NCI-H2107 treated with DMSO at 0.1 percent for 48 hours (cell line): ENCODE data around the gene DMRTC1B.
"Not testable (repeated sequence)": the region's sequence is repeated elsewhere in the genome, so short reads cannot be mapped to it uniquely, and the experiment has no call there.

ENCODE experiments used
- DNase-seq: peaks from one replicate; lab custom pipeline; 2025; ENCODE audit not compliant: unreplicated experiment; lab: John Stamatoyannopoulos, UW

DMRTC1B gene, protein sequence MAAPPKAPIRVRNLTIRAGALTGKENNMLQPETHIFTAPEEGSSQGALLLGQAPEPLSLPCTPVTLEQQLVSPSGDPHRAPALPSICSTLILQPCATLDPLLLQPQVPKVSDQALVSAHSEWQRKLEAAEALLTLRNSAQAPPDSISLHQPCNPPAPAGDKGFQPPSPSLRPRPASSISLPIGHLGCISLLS

DNA sequence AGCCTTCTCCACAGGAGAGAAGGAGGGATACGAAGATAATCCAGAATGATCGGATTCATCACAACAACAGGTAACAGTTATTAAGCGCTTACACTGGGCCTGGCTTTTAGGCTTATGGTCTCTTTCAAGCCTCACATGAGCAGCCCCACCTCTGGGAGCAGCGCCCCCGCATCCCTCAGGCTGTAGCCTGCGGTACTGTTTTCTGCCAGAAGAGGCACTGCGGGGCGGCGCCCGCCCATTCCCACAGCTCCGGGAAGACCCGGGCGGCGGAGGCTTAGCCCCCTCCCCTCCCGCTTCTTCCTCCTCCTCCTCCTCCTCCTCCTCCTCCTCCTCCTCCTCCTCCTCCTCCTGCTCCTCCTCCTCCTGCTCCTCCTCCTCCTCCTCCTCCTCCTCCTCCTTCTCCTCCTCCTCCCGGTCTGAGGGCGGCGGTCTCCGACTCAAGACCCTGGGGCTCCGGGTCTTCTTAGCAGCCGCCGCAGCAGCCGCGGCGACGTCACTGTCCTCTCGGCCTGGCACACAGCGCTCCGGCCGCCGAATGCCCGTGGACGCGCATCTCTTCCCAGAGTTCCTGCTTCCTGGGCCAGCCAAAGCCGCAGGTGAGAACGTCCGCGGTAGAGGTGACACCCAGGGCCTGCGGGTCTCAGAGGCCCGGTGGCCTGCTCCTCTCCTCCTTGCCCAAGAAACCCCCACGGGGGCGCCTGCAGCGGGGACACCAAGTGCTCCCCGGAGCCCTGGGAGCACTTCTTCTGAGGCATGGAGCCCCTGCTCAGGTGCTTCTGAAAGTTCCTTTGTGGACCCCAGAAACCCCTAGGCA is at the start of gene DMRTC1B:
TSS of gene DMRTC1B (plus strand) at position 238 of the 814 bp plus-strand sequence. CDS start 68,246 bp downstream, outside the sequence.
- not testable (repeated sequence) for DNase-seq

DNA sequence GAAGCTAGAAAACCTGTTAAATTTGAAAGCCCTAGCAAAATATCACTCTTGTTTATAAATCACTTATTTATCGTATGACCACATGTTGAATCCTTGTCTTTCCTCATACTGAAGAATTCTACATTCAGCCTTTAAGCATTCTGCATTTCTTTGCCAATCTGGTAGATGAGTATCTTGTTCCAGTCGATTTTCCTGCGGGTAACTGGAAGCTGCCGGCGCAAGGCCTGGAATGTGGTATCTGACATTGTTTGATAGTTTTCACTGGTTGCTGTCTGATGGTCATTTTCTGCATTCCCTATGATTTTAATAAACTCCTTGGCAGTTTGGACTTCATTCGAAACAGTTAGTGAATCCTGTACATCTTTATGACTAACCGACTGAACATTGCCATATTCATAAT is 48.8 kb upstream of the DMRTC1B start:
- no peak for DNase-seq

DNA sequence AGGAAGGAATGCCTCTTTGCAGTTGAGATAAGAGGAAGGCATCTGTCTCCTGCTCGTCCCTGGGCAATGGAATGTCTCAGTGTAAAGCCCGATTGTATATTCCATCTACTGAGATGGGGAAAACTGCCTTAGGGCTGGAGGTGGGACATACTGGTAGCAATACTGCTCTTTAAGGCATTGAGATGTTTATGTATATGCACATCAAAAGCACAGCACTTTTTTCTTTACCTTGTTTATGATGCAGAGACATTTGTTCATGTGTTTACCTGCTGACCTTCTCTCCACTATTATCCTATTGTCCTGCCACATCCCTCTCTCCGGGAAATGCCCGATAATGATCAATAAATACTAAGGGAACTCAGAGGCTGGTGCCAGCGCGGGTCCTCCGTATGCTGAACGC is 43.1 kb upstream of the DMRTC1B start:
- DNase-seq, result not testable (repeated sequence)

DNA sequence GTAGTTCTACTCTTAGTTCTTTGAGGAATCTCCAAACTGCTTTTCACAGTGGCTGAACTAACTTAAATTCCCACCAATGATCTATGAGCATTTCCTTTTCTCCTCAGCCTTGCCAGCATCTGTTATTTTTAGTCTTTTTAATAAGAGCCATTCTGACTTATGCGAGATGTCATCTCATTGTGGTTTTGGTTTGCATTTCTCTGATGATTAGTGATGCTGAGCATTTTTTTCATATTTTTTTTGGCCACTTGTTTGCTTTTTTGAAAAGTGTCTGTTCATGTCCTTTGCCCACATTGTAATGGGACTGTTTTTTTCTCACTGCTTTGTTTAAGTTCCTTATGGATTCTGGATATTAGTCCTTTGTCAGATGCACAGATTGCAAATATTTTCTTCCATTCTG is 41.1 kb upstream of the DMRTC1B start:
- DNase-seq, result no peak

DNA sequence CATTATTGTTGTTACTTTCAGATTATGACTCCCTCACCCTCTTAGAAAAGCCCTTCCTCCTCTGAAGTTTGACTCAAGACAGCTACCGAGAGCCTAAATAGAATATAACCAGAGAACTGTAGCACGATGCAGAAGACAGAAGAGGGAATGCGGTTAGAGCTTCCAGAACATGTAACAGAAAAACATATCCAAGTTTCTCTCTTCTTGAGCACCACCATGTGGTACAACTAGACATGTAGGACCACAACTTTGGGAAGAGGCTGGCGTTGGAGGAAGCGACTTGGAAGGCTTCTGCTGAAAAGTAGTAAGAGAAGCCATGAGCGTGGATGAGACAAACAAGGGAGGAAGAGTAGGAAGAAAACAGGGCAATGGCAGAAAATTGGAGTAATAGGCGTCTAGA is 31.1 kb upstream of the DMRTC1B start:
- DNase-seq, result not testable (repeated sequence)

DNA sequence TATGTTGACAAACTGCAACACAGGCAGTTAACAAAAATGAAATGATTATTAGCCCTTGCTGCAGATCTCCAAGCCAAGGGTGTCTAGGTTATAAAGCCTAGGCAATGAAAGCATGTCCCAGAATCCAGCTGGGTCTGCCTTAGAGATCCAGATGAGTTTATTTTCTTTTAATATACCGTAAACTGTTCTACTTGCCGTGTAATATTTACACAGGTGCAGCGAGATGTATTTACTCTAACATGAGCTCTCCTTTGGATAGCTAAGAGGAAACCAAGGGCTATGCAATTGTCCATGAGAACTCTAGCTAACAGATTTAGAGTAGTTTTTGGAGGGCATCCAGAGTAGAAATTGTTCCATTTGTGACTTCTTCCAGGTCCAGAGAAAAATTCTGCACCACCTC is 28.1 kb upstream of the DMRTC1B start:
- not testable (repeated sequence) for DNase-seq

DNA sequence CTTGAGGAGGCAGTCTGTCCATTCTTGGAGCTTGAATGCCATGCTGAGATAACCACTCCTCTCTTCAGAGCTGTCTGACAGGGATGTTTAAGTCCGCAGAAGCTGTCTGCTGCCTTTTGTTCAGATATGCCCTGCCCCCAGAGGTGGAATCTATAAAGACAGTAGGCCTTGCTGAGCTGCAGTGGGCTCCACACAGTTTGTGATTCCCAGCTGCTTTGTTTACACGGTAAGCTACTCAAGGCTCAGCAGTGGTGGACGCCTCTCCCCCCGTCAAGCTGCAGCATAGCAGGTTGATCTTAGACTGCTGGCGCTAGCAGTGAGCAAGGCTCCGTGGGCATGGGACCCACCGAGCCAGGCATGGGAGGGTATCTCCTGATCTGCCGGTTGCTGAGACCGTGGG is 16.2 kb upstream of the DMRTC1B start:
- not testable (repeated sequence) for DNase-seq

DNA sequence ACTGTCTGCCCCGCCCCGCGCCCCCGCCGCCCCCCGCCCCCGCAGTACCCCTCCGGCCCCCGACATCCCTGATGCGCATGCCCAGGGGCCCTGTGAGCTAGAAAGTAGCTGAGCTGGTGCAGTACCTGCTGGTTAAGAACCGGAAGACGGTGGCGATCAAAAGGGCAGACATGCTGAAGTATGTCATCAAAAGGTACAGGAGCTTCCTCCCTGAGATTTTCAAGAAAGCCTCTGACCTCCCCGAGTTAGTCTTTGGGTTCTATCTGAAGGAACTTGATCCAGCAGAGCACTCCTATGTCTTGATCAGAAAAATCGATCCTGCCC is 739 bp downstream of the DMRTC1B start:
- DNase-seq, result not testable (repeated sequence)

DNA sequence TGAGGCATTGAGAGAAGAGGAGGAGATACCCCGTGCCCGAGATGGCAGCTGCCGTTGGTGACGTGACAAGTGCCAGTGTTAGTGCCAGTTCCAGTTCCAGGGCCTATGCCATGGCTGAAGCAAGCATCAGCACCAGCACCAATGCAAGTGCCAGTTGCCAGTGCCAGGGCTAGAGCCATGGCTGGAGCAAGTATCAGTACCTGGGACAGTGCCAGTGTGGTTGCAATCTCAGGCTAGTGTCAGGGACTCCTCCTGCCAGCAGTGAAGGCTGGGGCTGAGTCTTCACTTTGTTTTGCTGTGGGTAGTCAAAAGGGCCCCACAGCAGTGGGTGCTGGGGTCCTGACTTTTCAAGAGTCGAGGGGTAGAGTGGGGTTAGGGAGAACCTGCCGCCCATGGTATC is 1.5 kb downstream of the DMRTC1B start:
- DNase-seq, result not testable (repeated sequence)

DNA sequence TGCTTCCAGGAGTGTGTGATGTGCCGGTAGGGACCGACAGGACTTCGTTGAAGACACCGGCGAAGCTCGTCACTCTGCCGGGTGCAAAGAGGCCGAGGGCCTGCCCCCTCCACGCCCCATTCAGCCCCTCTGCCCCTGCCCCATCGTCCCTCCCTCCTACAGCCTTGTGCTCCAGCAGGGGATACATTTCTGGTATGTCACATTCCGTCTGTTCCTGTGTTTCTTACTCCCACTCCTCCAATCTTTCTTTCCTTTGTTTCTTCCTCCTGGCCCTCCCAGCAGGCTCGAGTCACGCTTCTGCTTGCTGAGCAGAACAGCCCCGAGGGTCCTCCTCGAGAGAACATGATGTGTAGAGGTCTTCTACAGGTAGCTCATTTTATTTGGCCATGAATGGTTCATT is 5.9 kb downstream of the DMRTC1B start, which contains the start of gene FAM236B:
TSS of gene FAM236B (minus strand) at position 101 of the 400 bp plus-strand sequence. CDS start at position 1, 100 bp downstream.
- not testable (repeated sequence) for DNase-seq

DNA sequence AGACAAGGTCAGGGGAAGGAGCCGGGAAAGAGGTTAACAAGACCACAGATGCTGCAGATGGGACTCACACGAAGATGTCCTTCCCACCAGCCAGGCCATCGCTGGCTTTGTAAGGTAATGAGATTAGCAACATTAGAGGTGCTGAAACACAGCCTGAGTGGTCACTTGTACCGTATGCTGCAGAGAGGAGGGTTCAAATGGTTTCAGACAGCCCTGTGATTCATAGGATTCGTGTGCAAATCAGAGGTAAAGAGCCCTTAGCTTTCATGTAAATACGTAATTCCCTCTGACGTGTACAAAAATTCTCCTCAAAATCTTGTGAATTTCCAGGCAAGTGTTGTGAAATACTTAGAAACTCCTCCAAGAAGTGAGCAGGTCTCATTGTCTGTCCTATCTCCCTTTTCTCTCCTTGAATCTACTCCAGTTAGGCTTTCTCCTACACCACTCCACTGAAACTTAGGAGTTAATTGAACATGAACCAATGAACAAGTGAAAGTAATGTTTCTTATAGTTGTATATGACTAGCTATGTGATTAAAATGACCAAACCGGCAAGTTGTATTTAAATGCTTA is 6.8 kb downstream of the DMRTC1B start:
- DNase-seq, result not testable (repeated sequence)

DNA sequence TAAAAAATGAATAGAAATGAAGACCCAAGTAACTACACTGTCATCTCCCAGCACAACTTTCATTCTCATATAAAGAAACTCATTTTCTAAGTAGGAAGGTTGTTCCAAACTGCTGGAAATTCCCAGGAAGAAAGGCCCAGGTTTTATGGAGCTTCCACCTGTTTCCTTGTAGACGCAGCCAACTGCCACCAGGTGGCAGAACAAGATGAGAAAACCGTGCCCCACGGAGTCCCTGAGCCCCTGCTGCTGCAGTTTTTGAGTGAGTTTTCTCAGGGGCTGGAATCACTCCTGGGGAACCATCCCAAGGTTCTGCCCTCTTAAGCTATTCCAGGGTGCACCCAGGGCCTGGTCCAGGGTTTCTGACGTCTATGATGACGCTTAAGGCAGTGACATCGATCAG is 7.3 kb downstream of the DMRTC1B start:
- not testable (repeated sequence) for DNase-seq

DNA sequence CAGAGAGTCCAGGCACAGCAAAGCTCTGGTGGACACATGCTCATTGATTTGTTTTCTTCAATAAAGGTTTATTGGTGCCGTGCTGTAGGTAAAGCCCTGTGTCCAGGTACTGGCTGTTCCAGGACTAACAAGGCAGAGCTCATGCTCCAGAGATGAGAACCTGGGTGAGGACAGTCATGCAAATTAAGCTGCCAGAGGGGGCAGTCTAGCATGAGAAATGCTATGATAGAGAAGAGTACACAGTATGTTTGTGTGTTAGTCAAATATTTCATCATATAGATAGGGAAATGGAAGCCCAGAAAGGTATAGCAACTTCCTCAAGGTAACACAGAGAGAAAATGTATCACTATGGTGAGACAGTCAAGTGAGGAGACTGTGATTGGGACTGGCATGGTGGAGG is 11.5 kb downstream of the DMRTC1B start:
- DNase-seq, result not testable (repeated sequence)

DNA sequence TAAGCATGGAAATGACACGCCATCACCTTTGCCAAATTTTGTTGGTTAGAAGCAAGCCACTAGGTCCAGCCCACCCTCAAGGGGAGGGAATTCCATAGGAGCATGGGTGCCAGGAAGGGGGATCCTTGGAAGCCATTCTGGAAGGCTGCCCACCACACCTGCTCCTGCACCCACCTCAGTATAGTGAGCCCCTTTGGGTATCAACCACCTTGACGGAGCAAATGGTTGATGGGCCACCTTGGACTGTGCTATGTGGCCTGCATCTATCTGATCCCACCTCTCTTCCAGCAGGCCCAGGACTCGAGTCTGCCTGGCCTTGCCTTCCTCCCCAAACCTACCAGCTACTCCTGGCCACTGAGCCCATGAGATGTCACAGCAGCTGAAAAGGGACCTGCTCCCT is 13.7 kb downstream of the DMRTC1B start:
- not testable (repeated sequence) for DNase-seq

DNA sequence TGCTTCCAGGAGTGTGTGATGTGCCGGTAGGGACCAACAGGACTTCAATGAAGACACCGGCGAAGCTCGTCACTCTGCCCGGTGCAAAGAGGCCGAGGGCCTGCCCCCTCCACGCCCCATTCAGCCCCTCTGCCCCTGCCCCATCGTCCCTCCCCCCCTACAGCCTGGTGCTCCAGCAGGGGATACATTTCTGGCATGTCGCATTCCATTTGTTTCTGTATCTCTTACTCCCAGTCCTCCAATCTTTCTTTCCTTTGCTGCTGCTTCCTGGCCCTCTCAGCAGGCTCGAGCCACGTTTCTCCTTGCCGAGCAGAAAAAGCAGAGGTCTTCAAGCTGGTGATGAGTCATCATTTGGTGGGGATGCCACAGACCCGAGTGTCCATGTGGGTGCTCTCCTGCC is 31.4 kb downstream of the DMRTC1B start, which contains the start of gene FAM236D:
TSS of gene FAM236D (minus strand) at position 101 of the 400 bp plus-strand sequence. CDS start at position 1, 100 bp downstream.
- not testable (repeated sequence) for DNase-seq

DNA sequence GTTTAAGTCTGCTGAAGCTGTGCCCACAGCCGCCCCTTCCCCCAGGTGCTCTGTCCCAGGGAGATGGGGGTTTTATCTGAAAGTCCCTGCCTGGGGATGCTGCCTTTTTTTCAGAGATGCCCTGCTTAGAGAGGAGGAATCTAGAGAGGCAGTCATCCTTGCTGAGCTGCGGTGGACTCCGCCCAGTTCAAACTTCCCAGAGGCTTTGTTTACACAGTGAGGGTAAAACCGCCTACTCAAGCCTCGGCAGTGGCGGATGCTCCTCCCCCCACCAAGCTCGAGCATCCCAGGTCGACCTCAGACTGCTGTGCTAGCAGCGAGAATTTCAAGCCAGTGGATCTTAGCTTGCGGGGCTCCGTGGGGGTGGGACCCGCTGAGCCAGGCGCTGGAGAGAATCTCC is 54.0 kb downstream of the DMRTC1B start:
- DNase-seq, result not testable (repeated sequence)

DNA sequence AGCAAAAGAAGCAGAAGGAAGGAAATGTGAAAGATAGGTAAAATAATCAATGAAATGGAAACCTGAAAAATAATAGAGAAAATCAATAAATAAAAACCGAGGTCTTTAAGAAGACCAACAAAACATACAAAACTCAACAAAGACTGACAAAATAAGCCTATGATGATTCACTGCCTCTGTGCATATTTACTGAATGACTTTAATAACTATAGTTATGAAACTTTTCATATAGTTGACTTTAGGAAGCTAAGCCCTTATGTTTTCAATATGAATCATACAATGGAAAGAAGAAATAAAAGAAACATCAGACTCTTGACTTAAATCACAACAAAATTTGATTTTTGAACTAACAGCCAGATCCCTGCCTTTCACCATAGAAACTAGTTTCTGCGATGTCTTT is 60.8 kb downstream of the DMRTC1B start:
- not testable (repeated sequence) for DNase-seq

DNA sequence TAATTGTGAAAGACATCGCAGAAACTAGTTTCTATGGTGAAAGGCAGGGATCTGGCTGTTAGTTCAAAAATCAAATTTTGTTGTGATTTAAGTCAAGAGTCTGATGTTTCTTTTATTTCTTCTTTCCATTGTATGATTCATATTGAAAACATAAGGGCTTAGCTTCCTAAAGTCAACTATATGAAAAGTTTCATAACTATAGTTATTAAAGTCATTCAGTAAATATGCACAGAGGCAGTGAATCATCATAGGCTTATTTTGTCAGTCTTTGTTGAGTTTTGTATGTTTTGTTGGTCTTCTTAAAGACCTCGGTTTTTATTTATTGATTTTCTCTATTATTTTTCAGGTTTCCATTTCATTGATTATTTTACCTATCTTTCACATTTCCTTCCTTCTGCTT is 106.2 kb downstream of the DMRTC1B start:
- not testable (repeated sequence) for DNase-seq

DNA sequence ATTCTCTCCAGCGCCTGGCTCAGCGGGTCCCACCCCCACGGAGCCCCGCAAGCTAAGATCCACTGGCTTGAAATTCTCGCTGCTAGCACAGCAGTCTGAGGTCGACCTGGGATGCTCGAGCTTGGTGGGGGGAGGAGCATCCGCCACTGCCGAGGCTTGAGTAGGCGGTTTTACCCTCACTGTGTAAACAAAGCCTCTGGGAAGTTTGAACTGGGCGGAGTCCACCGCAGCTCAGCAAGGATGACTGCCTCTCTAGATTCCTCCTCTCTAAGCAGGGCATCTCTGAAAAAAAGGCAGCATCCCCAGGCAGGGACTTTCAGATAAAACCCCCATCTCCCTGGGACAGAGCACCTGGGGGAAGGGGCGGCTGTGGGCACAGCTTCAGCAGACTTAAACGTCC is 113.0 kb downstream of the DMRTC1B start:
- DNase-seq, result not testable (repeated sequence)
